ENCODE results near the gene GRIA3.

Gene GRIA3

DNA sequence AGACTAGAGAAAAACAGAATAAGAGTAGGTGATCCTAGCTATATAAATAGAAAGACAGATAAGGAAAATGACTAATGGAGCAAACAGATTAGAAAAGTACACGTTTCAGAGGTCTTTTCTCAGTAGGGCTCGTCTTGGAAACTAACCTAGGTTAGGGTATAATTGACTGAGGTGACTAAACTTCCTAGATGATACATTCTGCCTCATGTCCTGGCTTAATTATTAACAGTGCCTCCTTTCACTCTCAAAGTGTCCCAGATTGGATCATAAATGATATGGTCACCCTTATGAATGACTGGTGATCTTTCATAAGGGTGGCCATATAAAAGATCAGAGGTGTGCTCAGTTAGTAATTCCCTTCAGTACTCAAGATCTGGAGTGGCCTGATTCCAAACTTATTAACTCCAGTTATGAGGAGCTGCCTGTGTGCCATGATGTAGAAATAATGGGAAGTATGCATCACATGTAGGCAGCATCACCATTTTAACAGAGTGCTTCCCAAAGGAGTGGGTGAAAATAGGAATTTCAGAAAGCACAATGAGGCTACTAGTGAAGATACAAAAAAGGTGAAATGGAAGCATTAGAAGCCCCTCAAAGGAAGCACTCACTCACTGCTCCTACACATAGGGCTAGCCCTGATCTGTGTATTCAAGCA is 14.7 kb upstream of the GRIA3 start:
- Histone ChIP-seq H3K9me3 (ENCODE audit: low read length) (no peaks in the 10 kb centered on the region), H4K20me1 (ENCODE audit: insufficient read depth, low read length) (no peaks in the 10 kb centered on the region), H3K27ac (ENCODE audit: low read depth, low read length, poor library complexity, severe bottlenecking) (no peak overlapping the region), H3K9ac (ENCODE audit: low read length) (no peak overlapping the region), H3K79me2 (ENCODE audit: insufficient read depth, low read length) (no peaks in the 10 kb centered on the region), H3K4me1 (ENCODE audit: insufficient read depth, low read length, severe bottlenecking) (no peaks in the 10 kb centered on the region), H3F3A (ENCODE audit: insufficient read depth, low read length) (no peaks in the 10 kb centered on the region), H2AFZ (ENCODE audit: low read length) (no peak overlapping the region), H3K36me3 (ENCODE audit: insufficient read depth, low read length) (no peaks in the 10 kb centered on the region), H3K4me2 (ENCODE audit: low read length) (no peak overlapping the region), H3K4me3 (ENCODE audit: low read depth, low read length, poor library complexity, severe bottlenecking) (no peak overlapping the region), H3K9me2 (ENCODE audit: low read depth, low read length) (no peaks in the 10 kb centered on the region), H3K27me3 (ENCODE audit: insufficient read depth, low read length) (no peaks in the 10 kb centered on the region)
- TF ChIP-seq, protein P1, sequence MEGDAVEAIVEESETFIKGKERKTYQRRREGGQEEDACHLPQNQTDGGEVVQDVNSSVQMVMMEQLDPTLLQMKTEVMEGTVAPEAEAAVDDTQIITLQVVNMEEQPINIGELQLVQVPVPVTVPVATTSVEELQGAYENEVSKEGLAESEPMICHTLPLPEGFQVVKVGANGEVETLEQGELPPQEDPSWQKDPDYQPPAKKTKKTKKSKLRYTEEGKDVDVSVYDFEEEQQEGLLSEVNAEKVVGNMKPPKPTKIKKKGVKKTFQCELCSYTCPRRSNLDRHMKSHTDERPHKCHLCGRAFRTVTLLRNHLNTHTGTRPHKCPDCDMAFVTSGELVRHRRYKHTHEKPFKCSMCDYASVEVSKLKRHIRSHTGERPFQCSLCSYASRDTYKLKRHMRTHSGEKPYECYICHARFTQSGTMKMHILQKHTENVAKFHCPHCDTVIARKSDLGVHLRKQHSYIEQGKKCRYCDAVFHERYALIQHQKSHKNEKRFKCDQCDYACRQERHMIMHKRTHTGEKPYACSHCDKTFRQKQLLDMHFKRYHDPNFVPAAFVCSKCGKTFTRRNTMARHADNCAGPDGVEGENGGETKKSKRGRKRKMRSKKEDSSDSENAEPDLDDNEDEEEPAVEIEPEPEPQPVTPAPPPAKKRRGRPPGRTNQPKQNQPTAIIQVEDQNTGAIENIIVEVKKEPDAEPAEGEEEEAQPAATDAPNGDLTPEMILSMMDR (IDR thresholded peaks at IDR 0.05; ENCODE audit: low read length): no peak
- no peak for TF ChIP-seq EZH2 (IDR thresholded peaks at IDR 0.05; ENCODE audit: borderline replicate concordance, low read length)

DNA sequence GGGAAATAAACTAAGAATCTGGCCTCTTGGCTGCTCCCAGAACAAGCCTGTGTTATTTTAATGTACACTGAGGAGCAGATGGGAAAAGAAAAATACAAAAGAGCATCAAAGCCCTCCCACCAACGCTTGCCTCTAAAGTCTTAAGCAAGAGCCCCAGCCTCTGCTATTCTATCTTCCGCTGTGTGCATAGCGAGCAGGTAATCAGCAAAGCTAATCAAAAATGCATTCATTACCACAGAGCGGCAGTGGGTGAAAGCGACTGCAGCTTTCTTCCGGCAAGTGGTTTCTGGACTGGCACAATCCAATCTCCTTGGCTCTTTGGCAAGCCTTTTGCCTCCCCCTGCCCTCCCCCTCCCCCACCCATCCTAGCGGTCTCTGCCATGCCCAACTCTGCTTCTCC is 13.5 kb upstream of the GRIA3 start:
- no peaks in the 10 kb centered on the region for H3K9me2 ChIP-seq (ENCODE audit: low read depth, low read length)
- H3F3A ChIP-seq (ENCODE audit: insufficient read depth, low read length): no peaks in the 10 kb centered on the region
- no peaks in the 10 kb centered on the region for H3K27me3 ChIP-seq (ENCODE audit: insufficient read depth, low read length)
- H3K27ac ChIP-seq (ENCODE audit: low read depth, low read length, poor library complexity, severe bottlenecking): no peak overlapping the region
- no peak overlapping the region for H3K4me3 ChIP-seq (ENCODE audit: low read depth, low read length, poor library complexity, severe bottlenecking)
- H3K79me2 ChIP-seq (ENCODE audit: insufficient read depth, low read length): no peaks in the 10 kb centered on the region
- no peak overlapping the region for H2AFZ ChIP-seq (ENCODE audit: low read length)
- no peaks in the 10 kb centered on the region for H3K36me3 ChIP-seq (ENCODE audit: insufficient read depth, low read length)
- H3K4me1 ChIP-seq (ENCODE audit: insufficient read depth, low read length, severe bottlenecking): no peaks in the 10 kb centered on the region
- no peaks in the 10 kb centered on the region for H3K9me3 ChIP-seq (ENCODE audit: low read length)
- TF ChIP-seq, protein P1 (IDR thresholded peaks at IDR 0.05; ENCODE audit: low read length): no peak
- TF ChIP-seq EZH2 (IDR thresholded peaks at IDR 0.05; ENCODE audit: borderline replicate concordance, low read length): no peak
- no peak overlapping the region for H3K9ac ChIP-seq (ENCODE audit: low read length)
- H3K4me2 ChIP-seq (ENCODE audit: low read length): no peak overlapping the region
- no peaks in the 10 kb centered on the region for H4K20me1 ChIP-seq (ENCODE audit: insufficient read depth, low read length)

DNA sequence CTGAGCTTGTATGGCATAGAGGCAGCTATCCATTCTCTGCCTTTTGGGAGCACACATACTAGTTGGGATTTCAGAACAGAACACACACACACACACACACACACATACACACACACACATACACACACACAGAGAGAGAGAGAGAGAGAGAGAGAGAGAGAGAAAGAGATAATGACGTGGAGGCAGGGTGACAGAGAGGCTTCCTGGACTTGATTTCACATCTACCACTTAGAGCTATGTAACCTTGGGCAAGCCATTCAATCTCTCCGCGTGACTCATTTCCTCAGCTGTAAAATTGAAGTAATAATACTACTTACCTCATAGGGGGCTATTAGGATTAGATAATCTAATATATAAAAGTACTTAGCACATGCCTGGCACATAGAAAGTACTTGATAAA is 12.3 kb upstream of the GRIA3 start:
- Histone ChIP-seq H3K4me2 (ENCODE audit: low read length) (no peak overlapping the region), H3K9me2 (ENCODE audit: low read depth, low read length) (no peaks in the 10 kb centered on the region), H2AFZ (ENCODE audit: low read length) (no peak overlapping the region), H3K9ac (ENCODE audit: low read length) (no peak overlapping the region), H3K27ac (ENCODE audit: low read depth, low read length, poor library complexity, severe bottlenecking) (no peak overlapping the region), H3K79me2 (ENCODE audit: insufficient read depth, low read length) (no peaks in the 10 kb centered on the region), H4K20me1 (ENCODE audit: insufficient read depth, low read length) (no peaks in the 10 kb centered on the region), H3K9me3 (ENCODE audit: low read length) (no peaks in the 10 kb centered on the region), H3K36me3 (ENCODE audit: insufficient read depth, low read length) (no peaks in the 10 kb centered on the region), H3F3A (ENCODE audit: insufficient read depth, low read length) (no peaks in the 10 kb centered on the region), H3K27me3 (ENCODE audit: insufficient read depth, low read length) (no peaks in the 10 kb centered on the region), H3K4me1 (ENCODE audit: insufficient read depth, low read length, severe bottlenecking) (no peaks in the 10 kb centered on the region), H3K4me3 (ENCODE audit: low read depth, low read length, poor library complexity, severe bottlenecking) (no peak overlapping the region)
- TF ChIP-seq EZH2 (IDR thresholded peaks at IDR 0.05; ENCODE audit: borderline replicate concordance, low read length): no peak
- TF ChIP-seq, protein P1 (IDR thresholded peaks at IDR 0.05; ENCODE audit: low read length): no peak
